Measurements from ENCODE around the gene PHLDA1.
A peak's percentile ranks its signal among the peaks of the same experiment; 100 is the strongest.

PHLDA1 gene

DNA sequence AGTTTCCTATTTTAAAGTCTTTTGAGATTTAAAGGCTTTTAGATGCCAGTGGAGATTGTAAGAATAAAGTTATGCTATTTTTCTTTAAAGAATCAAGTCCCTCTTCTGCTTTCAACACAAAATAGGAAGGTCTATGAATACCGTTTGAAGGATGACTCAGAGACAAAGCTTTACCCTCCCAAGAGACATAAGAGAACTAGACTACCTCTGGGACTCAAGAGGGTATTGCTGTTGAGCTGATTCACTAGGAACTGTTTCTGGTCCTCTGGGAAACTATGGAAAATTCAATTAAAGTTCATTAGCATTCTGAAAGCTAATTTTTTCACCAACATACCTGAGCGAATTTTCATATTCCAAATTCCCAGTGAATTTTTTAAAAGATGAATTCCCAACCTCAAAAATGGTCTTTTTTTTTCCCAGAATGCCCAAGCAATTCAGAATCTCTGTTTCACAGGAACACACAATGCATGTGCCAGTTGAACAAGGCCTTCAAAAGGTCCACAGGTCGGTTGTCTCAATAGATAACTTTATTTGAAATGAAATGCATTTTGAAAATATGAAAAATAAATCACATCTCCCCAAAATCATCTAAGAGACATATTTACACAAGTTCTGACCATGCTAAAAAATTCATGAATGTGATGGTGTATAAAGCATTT is 6.5 kb downstream of the PHLDA1 start:
- no peak overlapping the region for H3K27ac ChIP-seq

GRCh38 chr12:76024102-76024781 is 7.3 kb downstream of the PHLDA1 start:
- H3K27ac ChIP-seq: no peak overlapping the region
- no peak for TF ChIP-seq CTCF (IDR thresholded peaks at IDR 0.05)
- no peak for DNase-seq (ENCODE audit: low spot score)
- no peak overlapping the region for H3K4me3 ChIP-seq

More for the DNA sequence above, 6.5 kb downstream of the PHLDA1 start:
- no peak for TF ChIP-seq CTCF (IDR thresholded peaks at IDR 0.05)
- no peak overlapping the region for H3K4me3 ChIP-seq
- DNase-seq (ENCODE audit: low spot score): no peak

GRCh38 chr12:76023069-76023690 is 8.4 kb downstream of the PHLDA1 start:
- DNase-seq (ENCODE audit: low spot score): no peak
- no peak overlapping the region for H3K4me3 ChIP-seq
- no peak for TF ChIP-seq CTCF (IDR thresholded peaks at IDR 0.05)
- H3K27ac ChIP-seq: no peak overlapping the region

DNA sequence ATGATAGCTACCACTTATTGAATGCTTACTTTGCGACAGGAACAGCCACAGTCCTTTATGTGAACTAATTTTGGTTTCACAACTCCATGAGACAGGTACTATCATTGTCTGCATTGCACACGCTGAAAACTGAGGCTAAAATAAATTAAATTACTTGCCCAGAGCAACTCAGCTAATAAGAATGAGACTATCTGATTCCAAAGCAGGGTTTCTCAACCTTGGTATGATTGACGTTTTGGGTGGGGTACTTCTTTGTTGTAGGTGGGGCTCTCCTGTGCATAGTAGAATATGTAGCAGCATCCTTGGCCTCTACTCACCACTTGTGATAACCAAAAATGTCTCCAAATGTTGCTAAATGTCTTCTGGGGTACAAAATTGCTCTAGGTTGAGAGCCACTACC is 9.1 kb downstream of the PHLDA1 start:
- H3K4me3 ChIP-seq: no peak overlapping the region
- TF ChIP-seq CTCF (IDR thresholded peaks at IDR 0.05): no peak
- DNase-seq (ENCODE audit: low spot score): no peak
- H3K27ac ChIP-seq: no peak overlapping the region

GRCh38 chr12:76020731-76021672 is 10.6 kb downstream of the PHLDA1 start:
- peak overlapping the region in 1 of 2 donors; percentile 56 for H3K27ac ChIP-seq

More at GRCh38 chr12:76020731-76021672, 10.6 kb downstream of the PHLDA1 start:
- no peak overlapping the region for H3K4me3 ChIP-seq
- TF ChIP-seq CTCF (IDR thresholded peaks at IDR 0.05): no peak
- no peak for DNase-seq (ENCODE audit: low spot score)
